ENCODE results near the gene FOXRED1.

The FOXRED1 gene

GRCh38 chr11:126313826-126314225 lies 44.9 kb downstream of the FOXRED1 start:
- DNase-seq: no peak

- no peak for DNase-seq
Observed at GRCh38 chr11:126317432-126317755, 48.4 kb downstream of the FOXRED1 start.

- DNase-seq: no peak
Observed at GRCh38 chr11:126317756-126318573, 49.0 kb downstream of the FOXRED1 start.

- DNase-seq: no peak
Observed at GRCh38 chr11:126318574-126319373, 49.8 kb downstream of the FOXRED1 start.

- DNase-seq: no peak
Observed at GRCh38 chr11:126319374-126319740, 50.4 kb downstream of the FOXRED1 start.

GRCh38 chr11:126322996-126323395 lies 54.0 kb downstream of the FOXRED1 start:
- DNase-seq: no peak

GRCh38 chr11:126327281-126328000 lies 58.5 kb downstream of the FOXRED1 start:
- DNase-seq: no peak
